ENCODE data around the gene MAIP1.

Gene MAIP1

GRCh38 chr2:199951023-199951422 is 4.4 kb upstream of the MAIP1 start:
- DNase-seq: no peak

GRCh38 chr2:199955007-199955338 is 409 bp upstream of the MAIP1 start:
- no peak for DNase-seq

- no peak for DNase-seq
Observed at GRCh38 chr2:199956062-199956380, 639 bp downstream of the MAIP1 start.

- DNase-seq: no peak
Observed at GRCh38 chr2:199958014-199958413, 2.6 kb downstream of the MAIP1 start.

- DNase-seq: no peak
Observed at GRCh38 chr2:199962203-199962602, 6.8 kb downstream of the MAIP1 start.

- no peak for DNase-seq
Observed at GRCh38 chr2:199966405-199966804, 11.0 kb downstream of the MAIP1 start.

- no peak for DNase-seq
Observed at GRCh38 chr2:199966976-199967375, 11.6 kb downstream of the MAIP1 start.

- no peak for DNase-seq
Observed at GRCh38 chr2:199968126-199968525, 12.7 kb downstream of the MAIP1 start.

- DNase-seq: no peak
Observed at GRCh38 chr2:199972088-199972626, 16.8 kb downstream of the MAIP1 start.

GRCh38 chr2:199973703-199974102 is 18.3 kb downstream of the MAIP1 start:
- no peak for DNase-seq

- DNase-seq: no peak
Observed at GRCh38 chr2:199975273-199975895, 20.0 kb downstream of the MAIP1 start.

- peak; percentile 49 for DNase-seq
Observed at GRCh38 chr2:199977984-199978415, 22.6 kb downstream of the MAIP1 start.

GRCh38 chr2:199979398-199979797 is 24.0 kb downstream of the MAIP1 start:
- no peak for DNase-seq

- peak; percentile 95 for DNase-seq
Observed at GRCh38 chr2:199979832-199980628, 24.6 kb downstream of the MAIP1 start.

GRCh38 chr2:199982126-199982843 is 26.9 kb downstream of the MAIP1 start:
- DNase-seq: no peak

GRCh38 chr2:199983534-199983933 is 28.2 kb downstream of the MAIP1 start:
- no peak for DNase-seq

- no peak for DNase-seq
Observed at GRCh38 chr2:199984159-199984558, 28.8 kb downstream of the MAIP1 start.

GRCh38 chr2:199984755-199985154 is 29.4 kb downstream of the MAIP1 start:
- DNase-seq: no peak

- peak; percentile 72 for DNase-seq
Observed at GRCh38 chr2:199985625-199986207, 30.3 kb downstream of the MAIP1 start.

GRCh38 chr2:199987586-199987985 is 32.2 kb downstream of the MAIP1 start:
- DNase-seq: no peak

- DNase-seq: no peak
Observed at GRCh38 chr2:199988151-199988550, 32.8 kb downstream of the MAIP1 start.

- no peak for DNase-seq
Observed at GRCh38 chr2:199989822-199990221, 34.4 kb downstream of the MAIP1 start.

- no peak for DNase-seq
Observed at GRCh38 chr2:199991691-199992090, 36.3 kb downstream of the MAIP1 start.

GRCh38 chr2:199992296-199992695 is 36.9 kb downstream of the MAIP1 start:
- DNase-seq: no peak
